ENCODE data around the gene ADAMTSL5.

DNA sequence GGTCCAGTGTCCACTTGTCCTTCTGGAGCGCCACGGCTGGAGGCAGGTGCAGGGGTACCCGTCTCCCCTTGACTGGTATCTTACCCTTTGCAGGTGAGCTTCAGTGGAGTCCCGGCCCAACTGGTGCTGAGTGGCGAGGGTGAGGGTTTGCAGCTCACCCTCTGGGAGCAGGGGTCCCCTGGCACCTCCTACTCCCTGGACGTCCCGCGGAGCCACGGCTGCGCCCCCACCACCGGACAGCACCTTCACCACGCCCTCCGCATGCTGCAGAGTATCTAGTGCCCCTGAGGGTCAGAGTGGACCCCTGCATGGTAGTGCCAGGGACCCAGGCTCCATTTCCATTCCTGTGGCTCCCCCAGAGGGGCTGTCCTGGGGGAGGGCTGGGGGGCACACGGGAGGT is 22.2 kb upstream of the ADAMTSL5 start:
- TF ChIP-seq CTCF (IDR thresholded peaks at IDR 0.05) (no peak), POLR2A (IDR thresholded peaks at IDR 0.05) (no peak)

Data from esophagus squamous epithelium (tissue), 4 donors.